ENCODE data around the gene CARHSP1.
"Not testable (repeated sequence)": the region's sequence is repeated elsewhere in the genome, so short reads cannot be mapped to it uniquely, and the experiment has no call there.

Gene CARHSP1

DNA sequence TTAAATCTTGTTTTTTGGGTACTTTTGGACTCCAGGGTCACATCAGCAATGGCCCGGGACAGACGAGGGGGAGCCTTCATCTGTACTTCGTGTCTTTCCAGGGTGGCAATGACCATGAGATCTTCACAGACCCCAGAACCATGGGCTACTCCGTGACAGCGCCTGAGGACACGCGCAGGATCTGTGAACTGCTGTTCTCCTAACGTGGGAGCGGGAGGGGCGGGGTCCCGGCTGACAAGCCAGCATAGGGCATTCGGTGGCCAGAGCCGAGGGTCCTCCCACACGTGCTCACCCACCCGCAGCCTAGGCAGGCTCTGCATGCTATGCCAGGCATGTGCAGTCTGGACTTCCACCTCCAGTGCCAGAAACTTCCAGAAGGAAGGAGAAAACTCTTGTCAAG, 21.2 kb downstream of the CARHSP1 start:
- ChIA-PET POLR2A (no interaction called here), CTCF (interaction anchor here (1.4 kb wide), 1 partner anchor 32 kb away, joined by 5 read pairs; no protein-coding TSS in a partner anchor)
- no peak for TF ChIP-seq NFRKB (IDR thresholded peaks at IDR 0.05)
- TF ChIP-seq FOXA1 (IDR thresholded peaks at IDR 0.05) = no peak
- TF ChIP-seq L3MBTL2 (conservative IDR thresholded peaks at IDR 0.05) = no peak
- no peak for TF ChIP-seq SP1 (IDR thresholded peaks at IDR 0.05)
- no peak for TF ChIP-seq ZNF384 (IDR thresholded peaks at IDR 0.05)
- no peak for TF ChIP-seq FOXM1 (IDR thresholded peaks at IDR 0.05; ENCODE audit: borderline replicate concordance)
- no peak for TF ChIP-seq LEF1 (IDR thresholded peaks at IDR 0.05; ENCODE audit: borderline replicate concordance)
- TF ChIP-seq TARDBP (IDR thresholded peaks at IDR 0.05) = no peak
- TF ChIP-seq, protein P1, sequence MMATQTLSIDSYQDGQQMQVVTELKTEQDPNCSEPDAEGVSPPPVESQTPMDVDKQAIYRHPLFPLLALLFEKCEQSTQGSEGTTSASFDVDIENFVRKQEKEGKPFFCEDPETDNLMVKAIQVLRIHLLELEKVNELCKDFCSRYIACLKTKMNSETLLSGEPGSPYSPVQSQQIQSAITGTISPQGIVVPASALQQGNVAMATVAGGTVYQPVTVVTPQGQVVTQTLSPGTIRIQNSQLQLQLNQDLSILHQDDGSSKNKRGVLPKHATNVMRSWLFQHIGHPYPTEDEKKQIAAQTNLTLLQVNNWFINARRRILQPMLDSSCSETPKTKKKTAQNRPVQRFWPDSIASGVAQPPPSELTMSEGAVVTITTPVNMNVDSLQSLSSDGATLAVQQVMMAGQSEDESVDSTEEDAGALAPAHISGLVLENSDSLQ (IDR thresholded peaks at IDR 0.05) = no peak
- TF ChIP-seq HDGF (IDR thresholded peaks at IDR 0.05; ENCODE audit: borderline replicate concordance) = no peak
- TF ChIP-seq CTBP1 (IDR thresholded peaks at IDR 0.05; ENCODE audit: borderline replicate concordance) = no peak
- no peak for TF ChIP-seq BHLHE40 (IDR thresholded peaks at IDR 0.05; ENCODE audit: borderline replicate concordance)
- no peak for TF ChIP-seq ARNT (IDR thresholded peaks at IDR 0.05)
- no peak for TF ChIP-seq FOXK2 (IDR thresholded peaks at IDR 0.05)
- no peak for TF ChIP-seq SUZ12 (IDR thresholded peaks at IDR 0.05)
- DNase-seq (ENCODE audit: extremely low spot score) = no peak

DNA sequence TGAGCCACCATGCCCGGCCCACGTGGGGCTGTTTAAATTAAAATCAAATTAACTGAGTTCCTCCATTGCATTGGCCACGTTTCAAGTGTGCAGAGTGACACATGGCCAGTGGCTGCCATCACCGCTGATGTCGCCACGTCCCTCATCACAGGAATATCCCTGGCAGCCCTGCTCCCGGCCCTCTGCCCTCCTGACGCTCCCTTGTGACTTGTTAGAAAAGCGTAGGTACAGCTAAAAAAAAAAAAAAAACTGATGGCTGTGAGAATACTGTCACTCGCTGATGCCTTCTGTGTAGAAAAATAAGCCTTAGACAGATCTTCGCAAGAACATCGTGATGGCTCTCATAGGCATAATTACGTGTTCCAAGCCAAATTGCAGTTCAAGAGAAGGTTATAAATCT, 21.7 kb downstream of the CARHSP1 start:
- TF ChIP-seq FOXA1 (IDR thresholded peaks at IDR 0.05) (no peak), SUZ12 (IDR thresholded peaks at IDR 0.05) (no peak), SP1 (IDR thresholded peaks at IDR 0.05) (no peak), CTBP1 (IDR thresholded peaks at IDR 0.05; ENCODE audit: borderline replicate concordance) (no peak), TARDBP (IDR thresholded peaks at IDR 0.05) (no peak), HDGF (IDR thresholded peaks at IDR 0.05; ENCODE audit: borderline replicate concordance) (no peak), BHLHE40 (IDR thresholded peaks at IDR 0.05; ENCODE audit: borderline replicate concordance) (no peak), NFRKB (IDR thresholded peaks at IDR 0.05) (no peak), ZNF384 (IDR thresholded peaks at IDR 0.05) (no peak), FOXM1 (IDR thresholded peaks at IDR 0.05; ENCODE audit: borderline replicate concordance) (no peak), L3MBTL2 (conservative IDR thresholded peaks at IDR 0.05) (no peak)
- TF ChIP-seq, protein P1 (IDR thresholded peaks at IDR 0.05) = no peak
- no peak for DNase-seq (ENCODE audit: extremely low spot score)
- POLR2A ChIA-PET = no interaction called here
- CTCF ChIA-PET = no interaction called here

DNA sequence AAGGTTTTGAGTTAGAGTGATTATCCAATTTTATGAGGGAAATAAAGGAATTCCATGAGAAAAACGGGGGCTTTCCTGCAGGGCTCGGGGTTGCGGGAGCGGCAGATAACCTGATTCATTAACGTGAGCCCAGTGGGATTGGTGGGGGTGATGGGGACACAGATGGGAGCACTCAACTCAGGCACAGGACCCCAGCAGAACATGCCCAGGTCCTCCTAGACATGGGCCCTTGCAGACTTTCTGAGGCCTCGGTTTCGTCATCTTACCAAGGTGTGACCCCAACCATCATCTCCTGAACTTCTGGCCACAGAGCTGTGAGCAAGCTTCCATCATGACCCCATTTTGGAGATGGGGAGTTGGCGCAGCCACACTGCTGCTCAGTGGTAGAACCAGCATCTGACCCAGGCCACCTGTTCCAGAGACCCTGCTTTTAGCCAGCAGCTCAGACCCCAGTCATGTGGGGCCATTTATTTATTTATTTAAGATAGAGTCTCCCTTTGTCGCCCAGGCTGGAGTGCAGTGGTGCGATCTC, 22.3 kb downstream of the CARHSP1 start:
- ChIA-PET CTCF (no interaction called here), POLR2A (no interaction called here)
- TF ChIP-seq SUZ12 (IDR thresholded peaks at IDR 0.05) (no peak), FOXA1 (IDR thresholded peaks at IDR 0.05) (no peak), L3MBTL2 (conservative IDR thresholded peaks at IDR 0.05) (no peak), BHLHE40 (IDR thresholded peaks at IDR 0.05; ENCODE audit: borderline replicate concordance) (no peak), FOXK2 (IDR thresholded peaks at IDR 0.05) (no peak), ELF4 (IDR thresholded peaks at IDR 0.05) (no peak), ARNT (IDR thresholded peaks at IDR 0.05) (no peak), FOXM1 (IDR thresholded peaks at IDR 0.05; ENCODE audit: borderline replicate concordance) (no peak)
- TF ChIP-seq, protein P1 (IDR thresholded peaks at IDR 0.05) = no peak
- no peak for DNase-seq (ENCODE audit: extremely low spot score)

DNA sequence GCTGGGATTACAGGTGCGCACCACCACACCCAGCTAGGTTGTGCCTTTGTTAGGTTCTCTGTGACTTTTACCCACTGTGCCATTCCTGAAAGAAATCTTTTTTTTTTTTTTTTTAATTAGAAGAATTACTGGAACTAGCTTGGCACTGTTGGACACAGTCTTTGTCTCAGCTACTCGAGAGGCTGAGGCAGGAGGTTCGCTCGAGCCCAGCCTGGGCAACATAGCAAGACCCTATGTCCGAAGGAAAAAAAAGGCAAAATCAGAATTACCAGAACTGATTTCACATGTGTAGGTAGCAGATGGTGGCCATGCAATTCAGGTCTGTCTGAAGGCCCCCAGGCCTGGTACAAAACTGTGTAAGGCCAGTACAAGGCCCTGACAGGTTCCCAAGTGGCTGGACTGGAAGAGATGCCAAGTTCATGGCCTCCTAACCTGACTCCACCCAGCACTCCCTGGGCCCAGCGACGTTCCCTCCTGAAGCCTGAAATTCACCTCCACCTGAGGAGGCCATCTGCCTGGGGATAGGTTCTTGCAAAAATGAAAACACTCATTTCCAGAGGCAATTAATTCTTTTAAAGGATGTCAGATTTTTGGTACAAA, 23.0 kb downstream of the CARHSP1 start:
- ChIA-PET POLR2A (no interaction called here), CTCF (no interaction called here)
- TF ChIP-seq FOXA1 (IDR thresholded peaks at IDR 0.05) (no peak), LEF1 (IDR thresholded peaks at IDR 0.05; ENCODE audit: borderline replicate concordance) (no peak), SUZ12 (IDR thresholded peaks at IDR 0.05) (no peak), L3MBTL2 (conservative IDR thresholded peaks at IDR 0.05) (no peak), ZNF384 (IDR thresholded peaks at IDR 0.05) (no peak)
- TF ChIP-seq, protein P1 (IDR thresholded peaks at IDR 0.05) = no peak
- no peak for DNase-seq (ENCODE audit: extremely low spot score)

DNA sequence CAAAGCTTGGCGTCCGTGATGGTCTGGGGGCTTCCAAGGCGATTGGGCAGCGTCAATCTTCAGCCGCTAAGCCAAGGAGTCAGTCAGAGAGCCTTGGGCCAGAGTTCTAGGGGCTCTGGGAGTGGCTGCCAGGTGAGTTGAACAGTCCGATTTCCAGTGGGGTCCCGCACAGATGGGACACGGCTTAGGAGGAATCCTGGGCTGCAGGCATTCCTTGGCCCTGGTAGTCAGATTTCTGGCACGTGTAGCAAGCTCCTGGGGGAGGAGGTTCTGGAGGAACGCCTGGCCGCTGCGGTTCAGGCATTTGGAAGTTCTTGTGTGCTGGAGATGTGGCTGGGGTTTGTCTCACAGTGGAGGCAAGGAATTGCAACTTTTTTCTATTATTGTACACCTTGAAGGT, 25.5 kb downstream of the CARHSP1 start:
- CTCF ChIA-PET; DNase-seq (ENCODE audit: extremely low spot score); POLR2A ChIA-PET: not testable (repeated sequence)

DNA sequence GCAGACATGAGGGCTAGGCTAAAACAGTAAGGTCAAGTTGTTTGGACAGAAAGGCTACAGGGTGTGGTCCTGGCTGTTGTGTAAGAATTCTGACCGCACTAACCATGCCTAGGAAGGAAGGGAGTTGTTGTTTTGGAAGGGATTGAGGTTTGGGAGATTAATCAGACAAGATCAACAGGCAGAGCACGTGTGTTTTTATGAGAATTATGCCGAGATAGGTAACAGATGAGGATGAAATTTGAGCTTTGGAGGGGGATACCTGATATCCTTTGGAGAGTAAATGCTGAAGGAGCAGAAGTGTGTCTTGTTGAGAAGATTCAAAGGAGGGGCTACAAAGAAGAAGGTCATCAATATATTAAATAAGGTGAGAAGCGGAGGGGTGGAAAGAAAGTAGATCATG, 26.8 kb downstream of the CARHSP1 start:
- DNase-seq (ENCODE audit: extremely low spot score); CTCF ChIA-PET; POLR2A ChIA-PET: not testable (repeated sequence)

DNA sequence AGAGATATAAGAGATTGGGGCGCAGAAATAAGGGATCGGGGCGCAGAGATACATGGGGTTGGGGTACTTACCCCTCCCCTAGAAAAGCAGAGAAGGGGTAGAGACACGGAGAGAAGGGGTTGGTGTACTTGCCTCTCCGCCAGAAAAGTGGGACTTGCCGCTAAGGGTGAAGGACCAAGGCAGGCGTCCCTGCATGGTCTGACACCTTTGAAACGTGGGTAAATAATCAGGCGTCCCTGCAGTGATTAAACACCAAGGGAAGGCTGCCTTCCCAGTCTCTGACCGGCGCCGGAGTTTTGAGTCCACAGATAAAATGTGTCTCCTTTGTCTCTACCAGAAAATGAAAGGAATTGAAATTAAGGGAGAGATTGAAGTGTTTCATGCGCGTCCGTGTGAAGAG, 31.2 kb downstream of the CARHSP1 start:
- CTCF ChIA-PET; DNase-seq (ENCODE audit: extremely low spot score); POLR2A ChIA-PET: not testable (repeated sequence)

DNA sequence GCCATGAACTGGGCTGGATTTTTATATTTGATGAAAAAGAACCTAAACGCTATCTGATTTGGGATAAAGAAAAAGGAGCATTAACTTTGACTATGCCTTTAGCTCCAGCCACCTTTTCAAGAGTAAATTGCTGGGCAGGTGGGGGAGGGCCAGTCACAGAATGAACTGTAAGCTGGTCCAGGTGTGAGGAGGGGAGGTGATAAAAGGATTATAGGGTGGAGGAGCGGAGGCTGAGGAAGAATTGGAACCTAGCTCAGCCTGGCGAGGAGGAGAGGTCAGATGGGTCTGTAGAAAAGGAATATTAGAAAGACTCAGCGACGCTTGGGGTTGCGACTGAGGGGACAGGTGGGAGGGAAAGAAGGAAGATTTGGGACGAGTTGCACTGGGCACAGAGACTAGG, 32.0 kb downstream of the CARHSP1 start:
- not testable (repeated sequence) for DNase-seq (ENCODE audit: extremely low spot score)

More for the DNA sequence above, 32.0 kb downstream of the CARHSP1 start:
- POLR2A ChIA-PET, CTCF ChIA-PET: not testable (repeated sequence)

Data from HEK293T (cell line).